ENCODE results near the gene CD80.
A peak's percentile ranks its signal among the peaks of the same experiment; 100 is the strongest.

CD80 gene

GRCh38 chr3:119585208-119585607 is 25.8 kb upstream of the CD80 start:
- TF ChIP-seq EZH2 (IDR thresholded peaks at IDR 0.05; ENCODE audit: borderline replicate concordance, low read length): no peak
- TF ChIP-seq, protein P1, sequence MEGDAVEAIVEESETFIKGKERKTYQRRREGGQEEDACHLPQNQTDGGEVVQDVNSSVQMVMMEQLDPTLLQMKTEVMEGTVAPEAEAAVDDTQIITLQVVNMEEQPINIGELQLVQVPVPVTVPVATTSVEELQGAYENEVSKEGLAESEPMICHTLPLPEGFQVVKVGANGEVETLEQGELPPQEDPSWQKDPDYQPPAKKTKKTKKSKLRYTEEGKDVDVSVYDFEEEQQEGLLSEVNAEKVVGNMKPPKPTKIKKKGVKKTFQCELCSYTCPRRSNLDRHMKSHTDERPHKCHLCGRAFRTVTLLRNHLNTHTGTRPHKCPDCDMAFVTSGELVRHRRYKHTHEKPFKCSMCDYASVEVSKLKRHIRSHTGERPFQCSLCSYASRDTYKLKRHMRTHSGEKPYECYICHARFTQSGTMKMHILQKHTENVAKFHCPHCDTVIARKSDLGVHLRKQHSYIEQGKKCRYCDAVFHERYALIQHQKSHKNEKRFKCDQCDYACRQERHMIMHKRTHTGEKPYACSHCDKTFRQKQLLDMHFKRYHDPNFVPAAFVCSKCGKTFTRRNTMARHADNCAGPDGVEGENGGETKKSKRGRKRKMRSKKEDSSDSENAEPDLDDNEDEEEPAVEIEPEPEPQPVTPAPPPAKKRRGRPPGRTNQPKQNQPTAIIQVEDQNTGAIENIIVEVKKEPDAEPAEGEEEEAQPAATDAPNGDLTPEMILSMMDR (IDR thresholded peaks at IDR 0.05; ENCODE audit: low read length): no peak
- Histone ChIP-seq H3K4me3 (ENCODE audit: low read depth, low read length, poor library complexity, severe bottlenecking) (no peak overlapping the region), H3K9me2 (ENCODE audit: low read depth, low read length) (no peaks in the 10 kb centered on the region), H3F3A (ENCODE audit: insufficient read depth, low read length) (no peaks in the 10 kb centered on the region), H3K4me1 (ENCODE audit: insufficient read depth, low read length, severe bottlenecking) (peaks cover 5% of the 10 kb centered on the region), H3K9me3 (ENCODE audit: low read length) (no peaks in the 10 kb centered on the region; the same call in 1 of the 2 replicates), H4K20me1 (ENCODE audit: insufficient read depth, low read length) (no peaks in the 10 kb centered on the region), H3K27me3 (ENCODE audit: insufficient read depth, low read length) (no peaks in the 10 kb centered on the region), H2AFZ (ENCODE audit: low read length) (no peak overlapping the region), H3K36me3 (ENCODE audit: insufficient read depth, low read length) (no peaks in the 10 kb centered on the region), H3K79me2 (ENCODE audit: insufficient read depth, low read length) (no peaks in the 10 kb centered on the region), H3K27ac (ENCODE audit: low read depth, low read length, poor library complexity, severe bottlenecking) (no peak overlapping the region), H3K9ac (ENCODE audit: low read length) (no peak overlapping the region), H3K4me2 (ENCODE audit: low read length) (no peak overlapping the region)

GRCh38 chr3:119582178-119582577 is 22.8 kb upstream of the CD80 start:
- H4K20me1 ChIP-seq (ENCODE audit: insufficient read depth, low read length): no peaks in the 10 kb centered on the region
- H3F3A ChIP-seq (ENCODE audit: insufficient read depth, low read length): no peaks in the 10 kb centered on the region
- no peak overlapping the region for H2AFZ ChIP-seq (ENCODE audit: low read length)
- no peak overlapping the region for H3K4me2 ChIP-seq (ENCODE audit: low read length)
- no peaks in the 10 kb centered on the region for H3K27me3 ChIP-seq (ENCODE audit: insufficient read depth, low read length)
- no peak overlapping the region for H3K9ac ChIP-seq (ENCODE audit: low read length)
- H3K4me1 ChIP-seq (ENCODE audit: insufficient read depth, low read length, severe bottlenecking): peaks cover 17% of the 10 kb centered on the region
- H3K9me2 ChIP-seq (ENCODE audit: low read depth, low read length): no peaks in the 10 kb centered on the region
- H3K36me3 ChIP-seq (ENCODE audit: insufficient read depth, low read length): no peaks in the 10 kb centered on the region
- TF ChIP-seq, protein P1 (IDR thresholded peaks at IDR 0.05; ENCODE audit: low read length): no peak
- TF ChIP-seq EZH2 (IDR thresholded peaks at IDR 0.05; ENCODE audit: borderline replicate concordance, low read length): no peak
- no peaks in the 10 kb centered on the region for H3K9me3 ChIP-seq (ENCODE audit: low read length)
- no peak overlapping the region for H3K27ac ChIP-seq (ENCODE audit: low read depth, low read length, poor library complexity, severe bottlenecking)
- H3K79me2 ChIP-seq (ENCODE audit: insufficient read depth, low read length): no peaks in the 10 kb centered on the region
- no peak overlapping the region for H3K4me3 ChIP-seq (ENCODE audit: low read depth, low read length, poor library complexity, severe bottlenecking)

DNA sequence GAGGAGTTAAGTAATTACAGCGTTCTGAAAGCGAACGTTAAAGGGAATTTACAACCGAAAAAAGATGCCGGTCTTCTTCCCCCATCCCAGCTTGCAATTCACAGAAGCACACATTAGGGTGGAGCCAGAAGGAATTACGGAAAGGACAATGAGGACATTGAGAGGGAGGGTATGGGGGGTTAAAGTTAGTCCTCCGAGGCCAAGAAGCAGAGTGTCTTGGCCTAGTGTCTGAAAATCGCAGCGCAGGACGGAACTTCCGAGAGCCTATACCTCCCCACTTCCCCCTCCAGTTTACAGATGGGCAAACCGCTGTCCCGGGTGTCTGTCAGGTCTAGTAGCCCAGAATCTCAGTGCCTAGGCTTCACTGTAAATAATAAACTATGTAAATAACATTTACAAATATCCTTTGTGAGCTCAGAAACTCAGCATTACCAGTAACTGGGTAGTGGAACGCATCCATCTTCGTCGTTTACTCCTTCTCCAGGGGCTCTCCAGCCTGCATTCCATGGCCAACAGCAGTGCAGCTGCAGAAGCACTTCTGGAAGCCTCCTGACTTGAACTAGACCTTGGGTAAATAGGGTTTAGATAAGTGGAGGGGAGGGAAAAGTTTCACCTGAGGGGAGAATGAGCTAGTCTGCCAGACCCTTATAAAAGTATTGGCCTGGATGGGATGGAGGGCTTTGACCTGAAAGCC is 20.8 kb upstream of the CD80 start:
- H3K79me2 ChIP-seq (ENCODE audit: insufficient read depth, low read length): no peaks in the 10 kb centered on the region
- H4K20me1 ChIP-seq (ENCODE audit: insufficient read depth, low read length): no peaks in the 10 kb centered on the region
- H3F3A ChIP-seq (ENCODE audit: insufficient read depth, low read length): no peaks in the 10 kb centered on the region
- H3K4me3 ChIP-seq (ENCODE audit: low read depth, low read length, poor library complexity, severe bottlenecking): peak overlapping the region; percentile 57
- no peaks in the 10 kb centered on the region for H3K36me3 ChIP-seq (ENCODE audit: insufficient read depth, low read length)
- peak overlapping the region; percentile 94; the same call in 1 of the 2 replicates for H2AFZ ChIP-seq (ENCODE audit: low read length)
- peaks cover 17% of the 10 kb centered on the region for H3K4me1 ChIP-seq (ENCODE audit: insufficient read depth, low read length, severe bottlenecking)
- peak overlapping the region; percentile 70 for H3K4me2 ChIP-seq (ENCODE audit: low read length)
- TF ChIP-seq, protein P1 (IDR thresholded peaks at IDR 0.05; ENCODE audit: low read length): no peak; the same call in 1 of the 2 replicates
- no peak for TF ChIP-seq EZH2 (IDR thresholded peaks at IDR 0.05; ENCODE audit: borderline replicate concordance, low read length)
- H3K27me3 ChIP-seq (ENCODE audit: insufficient read depth, low read length): no peaks in the 10 kb centered on the region
- no peak overlapping the region for H3K27ac ChIP-seq (ENCODE audit: low read depth, low read length, poor library complexity, severe bottlenecking)
- H3K9ac ChIP-seq (ENCODE audit: low read length): peak overlapping the region; percentile 55
- no peaks in the 10 kb centered on the region for H3K9me3 ChIP-seq (ENCODE audit: low read length)
- H3K9me2 ChIP-seq (ENCODE audit: low read depth, low read length): no peaks in the 10 kb centered on the region

Data from OCI-LY1 (cell line).